Measurements from ENCODE around the gene AFMID.
"Not testable (repeated sequence)": the region's sequence is repeated elsewhere in the genome, so short reads cannot be mapped to it uniquely, and the experiment has no call there.

AFMID gene

DNA sequence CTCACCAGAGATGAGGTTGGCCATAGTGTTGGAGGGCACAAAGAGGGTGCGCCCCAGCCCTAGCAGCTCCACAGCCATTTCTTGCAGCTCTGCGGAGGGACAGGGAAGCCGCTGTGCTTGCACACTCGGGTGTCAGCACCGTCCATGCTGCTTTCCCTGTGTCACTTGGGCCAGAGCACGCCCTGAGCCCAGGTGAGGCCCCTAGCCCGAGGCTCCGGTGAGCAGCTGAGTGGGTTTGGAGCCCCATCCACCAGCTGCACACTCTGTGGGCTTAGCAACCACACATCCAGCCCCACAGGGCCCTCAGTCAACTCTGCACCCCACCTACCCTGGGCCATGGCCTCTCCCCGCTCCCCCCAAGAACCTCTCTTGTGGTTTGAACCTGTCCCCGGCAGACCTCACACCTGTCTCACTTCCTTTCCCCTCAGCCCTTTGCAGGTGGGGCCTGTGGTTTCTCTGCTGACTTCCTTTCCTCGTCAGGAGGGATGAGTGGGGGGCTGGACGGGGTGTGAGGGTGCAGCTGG is 65.0 kb downstream of the AFMID start:
- Histone ChIP-seq H4K20me1 (ENCODE audit: insufficient read depth, low read length) (no peaks in the 10 kb centered on the region), H3K36me3 (replicated peaks; ENCODE audit: insufficient read depth, low read length) (no peaks in the 10 kb centered on the region), H3K9ac (ENCODE audit: low read length) (peak overlapping the region; percentile 63), H3F3A (ENCODE audit: insufficient read depth, low read length) (peaks cover 29% of the 10 kb centered on the region), H3K4me3 (ENCODE audit: low read length) (peak overlapping the region; percentile 45; the same call in 1 of the 2 replicates), H3K9me3 (replicated peaks; ENCODE audit: insufficient read depth, low read length) (no peaks in the 10 kb centered on the region), H2AFZ (ENCODE audit: low read length) (peak overlapping the region; percentile 29), H3K4me1 (ENCODE audit: low read length) (peaks cover 32% of the 10 kb centered on the region), H3K4me2 (ENCODE audit: low read depth, low read length) (peak overlapping the region; percentile 76), H3K27me3 (replicated peaks; ENCODE audit: insufficient read depth, low read length) (no peaks in the 10 kb centered on the region), H3K79me2 (ENCODE audit: low read length) (no peaks in the 10 kb centered on the region), H3K9me2 (replicated peaks; ENCODE audit: insufficient read depth, low read length) (no peaks in the 10 kb centered on the region), H3K27ac (ENCODE audit: low read length) (peak overlapping the region; percentile 91)
- TF ChIP-seq CTCF (IDR thresholded peaks at IDR 0.05; ENCODE audit: low read length): no peak
- no peak for TF ChIP-seq EZH2 (optimal IDR thresholded peaks at IDR 0.05; ENCODE audit: low read depth, low read length)
- TF ChIP-seq EZH2phosphoT487 (IDR thresholded peaks at IDR 0.05; ENCODE audit: low read length): no peak
- peak; percentile 95 for DNase-seq

DNA sequence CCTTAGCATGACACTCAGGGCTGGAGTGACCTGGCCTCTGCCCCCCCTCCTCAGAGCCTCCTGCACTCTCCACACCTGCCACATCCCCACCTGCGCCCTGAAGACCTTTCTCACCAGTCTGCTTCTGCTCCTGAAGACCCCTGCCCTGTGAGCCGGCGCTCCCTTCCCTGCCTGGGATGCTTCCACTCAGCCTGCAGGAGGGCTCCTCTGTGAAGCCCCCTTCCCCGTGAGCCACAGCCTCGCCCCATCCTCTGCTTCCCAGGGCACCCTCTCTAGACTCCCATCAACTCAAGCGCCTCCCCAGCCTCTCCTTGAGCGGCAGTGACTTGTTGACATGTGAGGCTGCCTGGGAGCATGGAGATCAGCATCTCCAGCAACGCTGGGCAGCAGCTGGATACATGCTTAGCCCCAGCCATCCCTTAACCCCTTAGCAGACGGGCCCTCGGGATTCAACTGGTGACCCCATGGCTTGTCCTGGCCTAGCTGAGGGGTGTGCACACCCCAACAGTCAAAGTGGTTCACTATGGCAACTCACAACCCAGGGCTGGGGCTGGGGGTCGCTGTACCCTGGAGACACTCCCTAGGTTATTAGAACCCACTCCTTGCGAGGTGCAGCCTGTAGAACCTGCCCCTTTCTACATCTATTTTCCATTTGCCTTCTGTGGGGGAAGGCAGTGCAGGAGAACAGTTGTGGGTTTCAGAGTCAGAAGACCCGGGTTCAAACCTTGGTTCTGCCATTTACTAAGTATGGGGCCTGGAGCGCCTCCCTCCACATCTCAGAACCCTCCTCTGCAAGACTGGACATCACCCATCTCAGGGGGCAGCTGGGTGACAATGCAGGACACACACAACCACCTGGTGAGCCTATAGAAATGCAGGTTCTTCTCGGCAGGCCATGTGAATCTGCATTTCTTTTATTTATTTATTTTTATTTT is 65.8 kb downstream of the AFMID start:
- H3K4me3 ChIP-seq (ENCODE audit: low read length): peak overlapping the region; percentile 45
- no peaks in the 10 kb centered on the region for H4K20me1 ChIP-seq (ENCODE audit: insufficient read depth, low read length)
- peak overlapping the region; percentile 63 for H3K9ac ChIP-seq (ENCODE audit: low read length)
- H3K9me2 ChIP-seq (replicated peaks; ENCODE audit: insufficient read depth, low read length): no peaks in the 10 kb centered on the region
- H3K4me1 ChIP-seq (ENCODE audit: low read length): peaks cover 40% of the 10 kb centered on the region
- DNase-seq: peak; percentile 66
- H3K27ac ChIP-seq (ENCODE audit: low read length): peak overlapping the region; percentile 91
- H3K27me3 ChIP-seq (replicated peaks; ENCODE audit: insufficient read depth, low read length): no peaks in the 10 kb centered on the region
- no peaks in the 10 kb centered on the region for H3K36me3 ChIP-seq (replicated peaks; ENCODE audit: insufficient read depth, low read length)
- no peaks in the 10 kb centered on the region for H3K9me3 ChIP-seq (replicated peaks; ENCODE audit: insufficient read depth, low read length)
- peaks cover 34% of the 10 kb centered on the region for H3F3A ChIP-seq (ENCODE audit: insufficient read depth, low read length)
- peak overlapping the region; percentile 29 for H2AFZ ChIP-seq (ENCODE audit: low read length)
- no peak for TF ChIP-seq EZH2phosphoT487 (IDR thresholded peaks at IDR 0.05; ENCODE audit: low read length)
- TF ChIP-seq EZH2 (optimal IDR thresholded peaks at IDR 0.05; ENCODE audit: low read depth, low read length): no peak
- no peak for TF ChIP-seq CTCF (IDR thresholded peaks at IDR 0.05; ENCODE audit: low read length)
- H3K4me2 ChIP-seq (ENCODE audit: low read depth, low read length): peak overlapping the region; percentile 76
- no peaks in the 10 kb centered on the region for H3K79me2 ChIP-seq (ENCODE audit: low read length)

DNA sequence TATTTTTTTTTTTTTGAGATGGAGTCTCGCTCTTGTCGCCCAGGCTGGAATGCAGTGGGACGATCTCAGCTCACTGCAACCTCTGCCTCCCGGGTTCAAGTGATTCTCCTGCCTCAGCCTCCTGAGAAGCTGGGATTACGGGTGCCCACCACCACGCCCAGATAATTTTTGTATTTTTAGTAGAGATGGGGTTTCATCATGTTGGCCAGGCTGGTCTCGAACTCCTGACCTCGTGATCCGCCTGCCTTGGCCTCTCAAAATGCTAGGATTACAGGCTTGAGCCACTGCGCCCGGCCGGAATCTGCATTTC is 66.4 kb downstream of the AFMID start:
- Histone ChIP-seq H3K9ac (ENCODE audit: low read length) (peak overlapping the region; percentile 99), H3K4me1 (ENCODE audit: low read length) (peaks cover 46% of the 10 kb centered on the region), H3K4me2 (ENCODE audit: low read depth, low read length) (peak overlapping the region; percentile 96; the same call in 1 of the 2 replicates), H2AFZ (ENCODE audit: low read length) (peak overlapping the region; percentile 97; the same call in 1 of the 2 replicates), H3K4me3 (ENCODE audit: low read length) (peak overlapping the region; percentile 97), H3K27ac (ENCODE audit: low read length) (peak overlapping the region; percentile 91; the same call in 1 of the 2 replicates), H3F3A (ENCODE audit: insufficient read depth, low read length) (peaks cover 39% of the 10 kb centered on the region)
- not testable (repeated sequence) for H3K9me3 ChIP-seq (replicated peaks; ENCODE audit: insufficient read depth, low read length); H3K27me3 ChIP-seq (replicated peaks; ENCODE audit: insufficient read depth, low read length); H3K9me2 ChIP-seq (replicated peaks; ENCODE audit: insufficient read depth, low read length); H4K20me1 ChIP-seq (ENCODE audit: insufficient read depth, low read length); H3K79me2 ChIP-seq (ENCODE audit: low read length); DNase-seq; H3K36me3 ChIP-seq (replicated peaks; ENCODE audit: insufficient read depth, low read length)
